HG03457 (cell line): Measurements from ENCODE around the gene SP110.
"Not testable (repeated sequence)": the region's sequence is repeated elsewhere in the genome, so short reads cannot be mapped to it uniquely, and the experiment has no call there.

Experiments used
- ATAC-seq: cut with Tn5 transposase; IDR thresholded peaks from one replicate; pipeline ENCODE4 v1.9.1; 2021; ENCODE audit warnings: moderate number of reproducible peaks; ENCODE audit not compliant: unreplicated experiment

SP110 gene

GRCh38 chr2:230225486-230225885, 5.7 kb upstream of the SP110 start, which contains the start of gene SP140:
Gene SP140 (plus strand): TSS chr2:230225736. CDS start chr2:230225845, 109 bp downstream.
- ATAC-seq = peak; percentile 57

- ATAC-seq = no peak
Measured at GRCh38 chr2:230224458-230224857, 4.7 kb upstream of the SP110 start.

GRCh38 chr2:230222829-230223228, 3.0 kb upstream of the SP110 start:
- not testable (repeated sequence) for ATAC-seq

GRCh38 chr2:230221493-230221892, 1.7 kb upstream of the SP110 start:
- no peak for ATAC-seq

GRCh38 chr2:230220347-230220969, 674 bp upstream of the SP110 start:
- ATAC-seq = no peak

GRCh38 chr2:230218421-230218820, 1.4 kb downstream of the SP110 start:
- ATAC-seq = no peak

- ATAC-seq = no peak
Measured at GRCh38 chr2:230217424-230217823, 2.4 kb downstream of the SP110 start.

- no peak for ATAC-seq
Measured at GRCh38 chr2:230216489-230216888, 3.3 kb downstream of the SP110 start.

GRCh38 chr2:230209422-230210051, 10.2 kb downstream of the SP110 start:
- no peak for ATAC-seq

GRCh38 chr2:230208576-230208975, 11.2 kb downstream of the SP110 start:
- no peak for ATAC-seq

- no peak for ATAC-seq
Measured at GRCh38 chr2:230205721-230206120, 14.1 kb downstream of the SP110 start.

GRCh38 chr2:230205034-230205433, 14.8 kb downstream of the SP110 start:
- ATAC-seq = peak; percentile 49

GRCh38 chr2:230203110-230203676, 16.6 kb downstream of the SP110 start:
- peak; percentile 35 for ATAC-seq

GRCh38 chr2:230202430-230203109, 17.2 kb downstream of the SP110 start:
- peak; percentile 32 for ATAC-seq

GRCh38 chr2:230184727-230185578, 34.8 kb downstream of the SP110 start:
- no peak for ATAC-seq

- ATAC-seq = no peak
Measured at GRCh38 chr2:230181195-230181594, 38.6 kb downstream of the SP110 start.

- no peak for ATAC-seq
Measured at GRCh38 chr2:230179907-230180306, 39.9 kb downstream of the SP110 start.

- no peak for ATAC-seq
Measured at GRCh38 chr2:230178546-230179485, 41.0 kb downstream of the SP110 start.

GRCh38 chr2:230176996-230177395, 42.8 kb downstream of the SP110 start:
- no peak for ATAC-seq

- no peak for ATAC-seq
Measured at GRCh38 chr2:230174466-230174865, 45.3 kb downstream of the SP110 start.
